AG04450 (cell line): ENCODE data around the gene SLC25A39. TPM values are rescaled to one million over a fixed set of nuclear protein-coding genes. Genes with fewer than 3 reads are reported as not detected.
A peak's percentile ranks its signal among the peaks of the same experiment; 100 is the strongest.

Source experiments
- CTCF ChIA-PET: fragments of 300-600, 350-600 bp; formaldehyde crosslinking; extraction: SDS; loops from one replicate; lab custom pipeline; 2022; ENCODE audit warnings: antibody characterized with exemption, inconsistent platforms; lab: Charles Lee
- POLR2A ChIA-PET: fragments of 350-600 bp; formaldehyde crosslinking; extraction: SDS; loops from one replicate; lab custom pipeline; 2021; ENCODE audit warnings: antibody characterized with exemption, inconsistent platforms; lab: Yijun Ruan, JAX
- DNase-seq: peaks from one replicate; pipeline ENCODE4 v3.0.0-alpha.2; 2011; ENCODE audit warnings: low read depth, low spot score
- H3K27ac ChIP-seq: one replicate; pipeline ENCODE4 v1.5.1; 2012; ENCODE audit warnings: low read depth, low read length, control low read depth
- H3K27me3 ChIP-seq: one replicate; pipeline ENCODE4 v1.6.0; 2012; ENCODE audit warnings: low read length; ENCODE audit not compliant: control insufficient read depth, insufficient read depth
- H3K4me3 ChIP-seq: 2 replicates; pipeline ENCODE4 v1.5.1; 2011; ENCODE audit warnings: mild to moderate bottlenecking, low read depth, low read length, control low read depth
- H3K9me3 ChIP-seq: 2 replicates; pipeline ENCODE4 v1.5.1; 2012; ENCODE audit warnings: low read length; ENCODE audit not compliant: control insufficient read depth, insufficient read depth
- CTCF ChIP-seq: IDR thresholded peaks from 2 replicates; pipeline ENCODE4 v1.5.1; 2011; ENCODE audit warnings: low read depth, low read length, control low read depth, inconsistent platforms
- polyA plus RNA-seq: library from polyadenylated mRNA; depleted of rRNA; stranded (reverse); fragments of >200 nt; gene quantifications from 2 replicates; pipeline ENCODE4 v1.2.3, GENCODE V29; 2011

SLC25A39 gene
- polyA plus RNA-seq, 1 experiment, result 32.1 TPM

GRCh38 chr17:44352828-44353671 lies 28.4 kb upstream of the SLC25A39 start:
- Histone ChIP-seq H3K27ac (no peak overlapping the region), H3K4me3 (no peak overlapping the region), H3K9me3 (no peaks in the 10 kb centered on the region; the same call in 1 of the 2 replicates), H3K27me3 (no peaks in the 10 kb centered on the region)
- no peak for TF ChIP-seq CTCF
- POLR2A ChIA-PET, result interaction anchor here (0.6 kb wide), 1 partner anchor 11 kb away, joined by 10 read pairs; no protein-coding TSS in a partner anchor
- CTCF ChIA-PET, result interaction anchor here (1.0 to 1.6 kb wide), 3 partner anchors 9 to 143 kb away, joined by 3 to 5 read pairs (median 5); no protein-coding TSS in a partner anchor
- no peak for DNase-seq

GRCh38 chr17:44351961-44352827 lies 27.6 kb upstream of the SLC25A39 start:
- ChIA-PET POLR2A (interaction anchor here (0.6 kb wide), 1 partner anchor 12 kb away, joined by 10 read pairs; no protein-coding TSS in a partner anchor), CTCF (interaction anchor here (1.3 to 2.5 kb wide), 4 partner anchors 10 to 142 kb away, joined by 3 to 11 read pairs (median 4); no protein-coding TSS in a partner anchor)
- no peaks in the 10 kb centered on the region for H3K27me3 ChIP-seq
- no peak overlapping the region for H3K4me3 ChIP-seq
- H3K27ac ChIP-seq, result no peak overlapping the region
- no peak for TF ChIP-seq CTCF
- DNase-seq, result no peak
- no peaks in the 10 kb centered on the region; the same call in 1 of the 2 replicates for H3K9me3 ChIP-seq

- no peak for DNase-seq
- no peak for TF ChIP-seq CTCF
- Histone ChIP-seq H3K27ac (no peak overlapping the region), H3K27me3 (no peaks in the 10 kb centered on the region), H3K9me3 (no peaks in the 10 kb centered on the region; the same call in 1 of the 2 replicates), H3K4me3 (no peak overlapping the region)
- ChIA-PET POLR2A (no interaction called here), CTCF (interaction anchor here (0.6 to 2.5 kb wide), 6 partner anchors 8 to 147 kb away, joined by 3 to 11 read pairs (median 4); partner anchors contain the start of gene FAM171A2)
Observed at GRCh38 chr17:44351464-44351863, 26.8 kb upstream of the SLC25A39 start.

GRCh38 chr17:44350733-44351226 lies 26.2 kb upstream of the SLC25A39 start:
- H3K4me3 ChIP-seq, result no peak overlapping the region
- peak; percentile 81 for TF ChIP-seq CTCF
- no peak overlapping the region for H3K27ac ChIP-seq
- DNase-seq, result no peak
- ChIA-PET CTCF (interaction anchor here (0.6 to 2.5 kb wide), 7 partner anchors 9 to 173 kb away, joined by 3 to 11 read pairs (median 3); partner anchors contain the start of gene FAM171A2), POLR2A (no interaction called here)
- no peaks in the 10 kb centered on the region; the same call in 1 of the 2 replicates for H3K9me3 ChIP-seq
- no peaks in the 10 kb centered on the region for H3K27me3 ChIP-seq
